GM18861 (cell line): ENCODE results near the gene NR2E3.
A peak's percentile ranks its signal among the peaks of the same experiment; 100 is the strongest.

Experiments
- ATAC-seq: cut with Tn5 transposase; IDR thresholded peaks from one replicate; pipeline ENCODE4 v1.9.1; 2021; ENCODE audit not compliant: unreplicated experiment

Gene NR2E3

GRCh38 chr15:71810256-71811035 lies at the start of gene NR2E3:
TSS of gene NR2E3 (plus strand) at chr15:71810554. CDS start at chr15:71810744, 190 bp downstream.
- ATAC-seq = no peak

DNA sequence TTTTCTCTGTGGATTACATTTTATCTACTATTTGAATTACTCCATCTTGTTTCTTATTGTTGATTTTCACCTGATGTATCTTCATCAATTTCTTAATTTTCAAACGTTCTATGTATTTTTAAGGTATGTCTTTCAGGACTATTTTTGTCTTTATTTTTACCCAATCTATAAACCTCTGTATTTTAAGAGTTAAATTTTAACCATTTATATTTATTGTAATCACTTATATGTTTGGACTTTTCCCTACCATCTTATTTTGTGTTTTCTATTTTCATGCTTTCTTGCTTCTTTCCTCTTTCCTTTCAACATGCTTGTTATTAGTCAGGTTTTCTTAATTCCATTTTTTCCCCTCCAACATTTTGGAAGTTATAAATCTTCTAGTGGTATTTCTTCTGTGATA lies 49.5 kb upstream of the NR2E3 start:
- ATAC-seq = no peak

DNA sequence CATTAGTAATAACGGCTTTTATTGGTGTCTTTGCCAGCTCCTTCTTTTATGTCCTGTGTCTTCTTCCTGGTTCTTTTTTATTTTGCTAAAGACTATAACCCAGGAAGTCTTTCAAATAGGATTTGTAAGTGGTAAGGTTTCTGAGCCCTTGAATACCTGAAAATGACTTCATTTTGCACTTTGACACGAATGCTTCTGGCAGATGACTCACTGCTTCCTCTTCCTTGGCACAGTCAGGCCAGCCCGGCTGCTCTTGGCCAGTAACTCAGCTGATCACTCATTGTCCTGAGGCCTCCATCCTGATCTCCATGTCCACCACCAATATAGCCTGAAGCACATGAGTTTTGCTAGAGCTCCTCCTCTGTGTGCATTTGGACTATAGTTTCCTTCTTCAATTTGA lies 48.7 kb upstream of the NR2E3 start:
- ATAC-seq = no peak

DNA sequence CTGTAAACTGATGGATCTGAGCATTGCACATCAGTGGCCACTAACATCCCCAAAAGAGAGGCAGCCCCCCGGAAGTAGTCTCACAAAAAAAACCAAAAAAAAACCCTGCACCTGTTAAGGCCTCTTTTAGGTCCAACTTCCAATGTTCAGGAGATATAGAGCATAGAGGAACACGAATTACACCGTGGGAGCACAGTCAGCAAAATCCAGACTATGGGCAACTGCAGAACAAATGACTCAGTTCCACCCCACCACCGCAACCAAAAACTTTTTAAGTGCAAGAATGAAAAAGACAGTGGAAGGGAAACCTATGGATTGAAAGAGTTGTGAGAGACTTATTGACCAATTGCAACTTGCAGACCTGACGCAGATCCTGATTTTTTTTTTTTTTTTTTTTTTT lies 42.2 kb upstream of the NR2E3 start:
- ATAC-seq = no peak

GRCh38 chr15:71773206-71773859 lies 37.0 kb upstream of the NR2E3 start:
- no peak for ATAC-seq

GRCh38 chr15:71775856-71776255 lies 34.5 kb upstream of the NR2E3 start:
- no peak for ATAC-seq

GRCh38 chr15:71776304-71776703 lies 34.0 kb upstream of the NR2E3 start:
- no peak for ATAC-seq

DNA sequence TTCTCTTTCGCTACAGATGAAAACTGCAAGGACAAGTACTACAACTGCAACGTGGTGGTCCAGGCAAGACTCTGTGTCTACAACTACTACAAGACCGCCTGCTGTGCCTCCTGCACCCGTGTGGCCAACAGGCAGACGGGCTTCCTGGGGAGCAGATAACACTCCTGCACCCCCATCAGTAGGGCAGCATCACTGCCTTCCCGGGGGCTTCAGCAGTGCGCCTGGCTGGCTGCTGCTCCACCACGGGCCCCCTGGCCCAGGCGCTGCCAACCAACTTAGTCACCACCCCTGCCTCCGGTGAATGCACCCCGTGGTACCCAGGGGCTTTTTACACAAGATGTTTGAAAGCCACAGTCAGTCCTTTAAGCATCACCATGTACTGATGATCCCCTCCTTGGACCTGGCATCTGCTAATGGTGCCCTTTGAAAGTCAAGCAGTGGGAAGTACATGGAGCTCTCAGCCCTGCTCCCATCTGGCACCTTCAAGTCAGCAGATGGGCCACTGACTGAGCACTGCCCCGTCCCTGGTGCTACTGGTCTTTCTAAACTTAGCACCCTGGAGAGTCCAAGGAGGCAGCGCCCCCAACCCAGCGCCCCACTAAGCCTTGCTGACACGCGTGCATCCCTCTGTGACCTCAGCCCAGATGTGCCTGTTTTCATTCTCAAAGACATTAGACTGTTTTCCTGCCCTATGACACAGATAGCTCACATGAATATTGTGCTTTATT lies 33.0 kb upstream of the NR2E3 start:
- ATAC-seq = no peak

GRCh38 chr15:71779073-71779797 lies 31.1 kb upstream of the NR2E3 start:
- ATAC-seq = no peak

DNA sequence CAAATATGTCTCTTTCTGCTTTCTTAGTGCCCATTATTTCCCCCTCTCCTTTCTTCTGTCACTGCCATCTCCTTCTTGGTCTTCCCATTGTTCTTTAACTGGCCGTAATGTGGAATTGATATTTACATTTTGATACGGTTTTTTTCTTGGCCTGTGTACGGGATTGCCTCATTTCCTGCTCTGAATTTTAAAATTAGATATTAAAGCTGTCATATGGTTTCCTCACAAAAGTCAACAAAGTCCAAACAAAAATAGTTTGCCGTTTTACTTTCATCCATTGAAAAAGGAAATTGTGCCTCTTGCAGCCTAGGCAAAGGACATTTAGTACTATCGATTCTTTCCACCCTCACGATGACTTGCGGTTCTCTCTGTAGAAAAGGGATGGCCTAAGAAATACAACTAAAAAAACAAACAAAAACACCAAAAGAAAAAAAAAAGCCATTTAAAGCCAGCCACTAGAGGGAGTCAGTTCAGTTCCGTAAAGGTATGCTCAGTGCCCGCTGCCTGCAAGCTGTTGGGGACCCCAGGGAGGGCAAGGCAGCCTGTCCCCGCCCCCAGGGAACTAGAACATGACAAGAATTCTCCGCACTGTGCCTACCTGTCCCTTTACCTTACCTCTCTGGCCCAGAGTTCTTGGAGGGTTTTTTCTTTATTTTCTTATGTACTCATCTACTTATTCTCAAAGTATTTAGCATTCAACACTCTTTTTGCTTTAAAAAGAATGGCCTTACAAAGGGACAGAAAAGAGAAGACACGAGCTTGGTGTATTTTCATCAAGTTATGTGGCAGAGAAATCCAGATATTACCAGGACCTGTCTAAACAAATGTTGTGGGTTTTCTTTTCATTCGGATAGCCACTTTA lies 30.0 kb upstream of the NR2E3 start:
- ATAC-seq = no peak

GRCh38 chr15:71781179-71781964 lies 29.0 kb upstream of the NR2E3 start:
- ATAC-seq = peak; percentile 40

DNA sequence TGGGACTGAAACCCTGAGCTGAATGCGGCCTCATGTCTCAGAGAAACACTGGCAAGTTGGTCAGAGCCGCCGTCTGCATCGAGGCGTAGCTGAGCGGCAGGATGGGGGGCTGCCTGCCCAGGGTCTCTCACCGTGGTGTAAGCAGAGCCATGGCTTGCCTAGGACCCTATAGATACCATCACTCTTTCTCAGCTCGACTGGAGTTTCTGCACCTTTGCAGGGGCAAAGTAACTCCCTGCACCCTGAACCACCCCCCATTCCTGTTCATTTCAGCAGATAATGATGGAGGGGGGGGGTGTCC lies 28.4 kb upstream of the NR2E3 start:
- no peak for ATAC-seq

- ATAC-seq = no peak
These were observed 27.8 kb upstream of the NR2E3 start for GRCh38 chr15:71782422-71783165.

DNA sequence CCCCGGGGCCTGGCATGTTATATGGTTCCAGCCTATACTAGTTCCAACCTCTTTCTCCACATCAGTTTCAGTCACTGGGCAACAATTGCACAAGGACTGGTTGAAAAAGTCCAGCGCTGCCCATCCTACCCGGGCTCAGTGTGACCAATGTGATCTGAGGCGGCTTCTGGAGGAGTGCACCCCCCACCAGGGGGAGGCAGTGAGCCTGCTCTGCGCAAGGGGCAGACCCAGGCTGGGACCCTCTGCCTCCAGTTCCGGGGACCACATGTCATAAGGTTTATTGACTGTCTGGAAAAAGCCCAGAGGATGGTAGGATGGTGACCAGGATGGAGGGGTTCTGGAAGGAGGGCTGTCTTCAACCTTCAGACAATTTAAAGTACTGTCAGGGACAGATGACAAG lies 25.6 kb upstream of the NR2E3 start:
- no peak for ATAC-seq

DNA sequence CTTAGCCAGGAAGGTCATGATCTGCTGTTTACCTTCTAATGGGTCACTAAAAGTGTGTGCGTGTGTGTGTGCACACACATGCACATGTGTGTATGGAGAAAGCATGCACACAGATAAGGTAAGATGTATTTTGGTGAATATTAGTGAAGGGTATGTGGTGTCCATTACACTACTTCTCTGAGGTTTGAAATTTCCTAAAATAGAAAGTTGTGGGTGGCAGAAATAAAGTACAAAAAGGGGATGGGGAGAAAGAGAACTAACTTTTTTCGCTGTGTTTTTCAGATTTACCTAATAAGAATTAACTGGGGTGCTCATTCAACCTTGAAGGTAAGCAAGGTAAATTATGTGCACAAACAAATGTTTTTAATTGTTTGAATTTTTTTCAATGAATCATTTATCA lies 24.4 kb upstream of the NR2E3 start:
- no peak for ATAC-seq

- ATAC-seq = no peak
These were observed 23.7 kb upstream of the NR2E3 start for GRCh38 chr15:71786673-71787072.

GRCh38 chr15:71788646-71789579 lies 21.4 kb upstream of the NR2E3 start:
- no peak for ATAC-seq

- no peak for ATAC-seq
These were observed 20.7 kb upstream of the NR2E3 start for GRCh38 chr15:71789616-71790015.
